Measurements from ENCODE around the gene TGM3. TPM values are rescaled to one million over a fixed set of nuclear protein-coding genes. Genes with fewer than 3 reads are reported as not detected.

TGM3 gene
- total RNA-seq, 1 donor from 2014 or later: not detected

GRCh38 chr20:2295286-2295685, 515 bp upstream of the TGM3 start:
- Mint-ChIP-seq H3K27me3 (ENCODE audit: unreplicated experiment) (peaks cover 5% of the 10 kb centered on the region), H3K27ac (ENCODE audit: unreplicated experiment) (no peak overlapping the region), H3K4me1 (ENCODE audit: unreplicated experiment) (no peaks in the 10 kb centered on the region), H3K36me3 (ENCODE audit: low read depth, unreplicated experiment) (no peaks in the 10 kb centered on the region), H3K9me3 (ENCODE audit: unreplicated experiment) (no peaks in the 10 kb centered on the region), H3K4me3 (ENCODE audit: unreplicated experiment) (no peak overlapping the region)
- DNase-seq (ENCODE audit: low spot score): no peak
- TF ChIP-seq CTCF (IDR thresholded peaks at IDR 0.05; ENCODE audit: unreplicated experiment): no peak

- Mint-ChIP-seq H3K27me3 (ENCODE audit: unreplicated experiment) (peaks cover 3% of the 10 kb centered on the region), H3K36me3 (ENCODE audit: low read depth, unreplicated experiment) (no peaks in the 10 kb centered on the region), H3K27ac (ENCODE audit: unreplicated experiment) (no peak overlapping the region), H3K4me3 (ENCODE audit: unreplicated experiment) (no peak overlapping the region), H3K9me3 (ENCODE audit: unreplicated experiment) (no peaks in the 10 kb centered on the region), H3K4me1 (ENCODE audit: unreplicated experiment) (no peaks in the 10 kb centered on the region)
- no peak for DNase-seq (ENCODE audit: low spot score)
- TF ChIP-seq CTCF (IDR thresholded peaks at IDR 0.05; ENCODE audit: unreplicated experiment): no peak
Observed at GRCh38 chr20:2296524-2297356, 939 bp downstream of the TGM3 start.

- H3K4me1 Mint-ChIP-seq (ENCODE audit: unreplicated experiment): no peaks in the 10 kb centered on the region
- TF ChIP-seq CTCF (IDR thresholded peaks at IDR 0.05; ENCODE audit: unreplicated experiment): no peak
- DNase-seq (ENCODE audit: low spot score): no peak
- H3K36me3 Mint-ChIP-seq (ENCODE audit: low read depth, unreplicated experiment): no peaks in the 10 kb centered on the region
- H3K27me3 Mint-ChIP-seq (ENCODE audit: unreplicated experiment): peaks cover 3% of the 10 kb centered on the region
- no peaks in the 10 kb centered on the region for H3K9me3 Mint-ChIP-seq (ENCODE audit: unreplicated experiment)
- H3K27ac Mint-ChIP-seq (ENCODE audit: unreplicated experiment): no peak overlapping the region
- H3K4me3 Mint-ChIP-seq (ENCODE audit: unreplicated experiment): no peak overlapping the region
Observed at GRCh38 chr20:2297357-2297728, 1.5 kb downstream of the TGM3 start.

GRCh38 chr20:2298116-2298515, 2.3 kb downstream of the TGM3 start:
- Mint-ChIP-seq H3K4me3 (ENCODE audit: unreplicated experiment) (no peak overlapping the region), H3K27me3 (ENCODE audit: unreplicated experiment) (peaks cover 3% of the 10 kb centered on the region), H3K9me3 (ENCODE audit: unreplicated experiment) (no peaks in the 10 kb centered on the region), H3K27ac (ENCODE audit: unreplicated experiment) (peak overlapping the region; percentile 2), H3K36me3 (ENCODE audit: low read depth, unreplicated experiment) (no peaks in the 10 kb centered on the region), H3K4me1 (ENCODE audit: unreplicated experiment) (no peaks in the 10 kb centered on the region)
- TF ChIP-seq CTCF (IDR thresholded peaks at IDR 0.05; ENCODE audit: unreplicated experiment): no peak
- no peak for DNase-seq (ENCODE audit: low spot score)

- Mint-ChIP-seq H3K27ac (ENCODE audit: unreplicated experiment) (no peak overlapping the region), H3K27me3 (ENCODE audit: unreplicated experiment) (peaks cover 3% of the 10 kb centered on the region), H3K36me3 (ENCODE audit: low read depth, unreplicated experiment) (no peaks in the 10 kb centered on the region), H3K4me1 (ENCODE audit: unreplicated experiment) (no peaks in the 10 kb centered on the region), H3K9me3 (ENCODE audit: unreplicated experiment) (no peaks in the 10 kb centered on the region), H3K4me3 (ENCODE audit: unreplicated experiment) (no peak overlapping the region)
- TF ChIP-seq CTCF (IDR thresholded peaks at IDR 0.05; ENCODE audit: unreplicated experiment): no peak
- DNase-seq (ENCODE audit: low spot score): no peak
Observed at GRCh38 chr20:2298701-2299100, 2.9 kb downstream of the TGM3 start.
